Kidney (tissue), 14 donors: ENCODE data around the gene ARGFX. TPM values are rescaled to one million over a fixed set of nuclear protein-coding genes. Genes with fewer than 3 reads are reported as not detected.

ENCODE experiments used
- DNase-seq, 5 donors: peaks; one replicate each; pipeline ENCODE4 v3.0.0-alpha.2; 2013 to 2020
- FAIRE-seq: peaks from 2 replicates; lab custom pipeline; 2012; peaks lifted over from hg19 to GRCh38; lab: Jason Lieb, UNC
- H3K27ac ChIP-seq, 2 donors: one replicate each; pipeline ENCODE4 v1.7.0; 2013; ENCODE audit warnings: low read depth in 2 of 2, low read length in 2 of 2, inconsistent platforms in 1 of 2
- H3K27me3 ChIP-seq: one replicate; pipeline ENCODE4 v1.7.1; 2013; ENCODE audit warnings: low read length, inconsistent platforms; ENCODE audit not compliant: control insufficient read depth, insufficient read depth
- H3K36me3 ChIP-seq, 3 donors: one replicate each; pipeline versions ENCODE4 v1.7.0 to v1.7.1; 2013; ENCODE audit warnings: low read length in 3 of 3, control low read depth in 1 of 3, inconsistent platforms in 1 of 3; ENCODE audit not compliant: insufficient read depth in 3 of 3, control insufficient read depth in 2 of 3
- H3K4me1 ChIP-seq, 3 donors: one replicate each; pipeline versions ENCODE4 v1.7.0 to v1.7.1; 2013; ENCODE audit warnings: low read length in 3 of 3, inconsistent platforms in 1 of 3, low read depth in 1 of 3; ENCODE audit not compliant: control insufficient read depth in 2 of 3, insufficient read depth in 2 of 3
- H3K4me3 ChIP-seq, 3 donors: one replicate each; pipeline versions ENCODE4 v1.7.0 to v1.8.1; 2013; ENCODE audit warnings: low read length in 3 of 3, control low read depth in 1 of 3, inconsistent platforms in 1 of 3
- H3K9ac ChIP-seq, 3 donors: one replicate each; pipeline versions ENCODE4 v1.7.0 to v1.7.1; 2013; ENCODE audit warnings: low read length in 3 of 3, control low read depth in 1 of 3, inconsistent platforms in 1 of 3
- H3K9me3 ChIP-seq, 3 donors: one replicate each; pipeline versions ENCODE4 v1.7.0 to v1.7.1; 2013; ENCODE audit warnings: low read length in 3 of 3, control low read depth in 1 of 3, inconsistent platforms in 1 of 3; ENCODE audit not compliant: control insufficient read depth in 2 of 3, insufficient read depth in 1 of 3
- intact Hi-C: fragments of 100-400 bp; cut with DNase I; formaldehyde crosslinking; loops from one replicate; pipeline ENCODE4 v1.11.1; 2022
- polyA plus RNA-seq: library from polyadenylated mRNA; stranded (reverse); fragments of 350-450 nt; fragmentation: Illumina TruSeq; extraction: RNeasy Lipid Tissue Mini Kit (QIAGEN cat#74804); gene quantifications from one replicate; pipeline ENCODE4 v1.2.3, GENCODE V29; 2014; ENCODE audit warnings: low read depth, low replicate concordance; ENCODE audit not compliant: insufficient read depth
- total RNA-seq: library from RNA; stranded (reverse); fragmentation: NEBNext Ultra II Directional; extraction: Animal tissue kit (Norgen Biotek cat#: 25700); gene quantifications from one replicate; pipeline ENCODE4 v1.2.1, GENCODE V29; 2021
- TF ChIP-seq, protein P1 (sequence below): IDR thresholded peaks from 3 replicates; pipeline ENCODE4 v1.5.1; 2012; ENCODE audit warnings: mild to moderate bottlenecking, moderate library complexity, borderline replicate concordance; ENCODE audit not compliant: insufficient read depth; ENCODE audit errors: extremely low read depth
- donor health status: control.
- donor health status: control.
- donor health status: control.
- donor health status: control.
- donor health status: control.
- donor health status: DM: yes; HTN: yes; CAD: no.
- donor health status: Normal renal cell carcinoma (clear cell type).

Gene ARGFX
- total and polyA plus RNA-seq, 2 donors from 2014 or later = not detected

DNA sequence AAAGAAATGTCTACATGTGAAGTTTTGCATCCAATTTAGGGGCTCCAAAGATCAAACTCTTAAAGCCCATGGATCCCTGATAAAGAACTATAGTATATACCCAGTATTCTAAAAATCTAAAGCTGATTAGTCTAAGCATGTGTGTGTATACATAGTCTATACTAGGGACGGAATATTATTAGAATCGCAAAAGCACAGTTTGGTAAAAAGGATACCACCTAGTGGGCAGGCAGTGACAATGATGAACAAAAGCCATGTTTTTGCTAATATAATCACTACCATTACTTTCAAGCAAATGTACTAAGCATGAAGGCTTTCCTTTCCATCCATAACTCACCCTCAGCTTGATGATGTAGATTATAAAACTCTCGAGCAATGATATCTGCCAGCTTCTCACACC, 38.4 kb upstream of the ARGFX start:
- peak in 1 of 5 donors; percentile 9 for DNase-seq
- no peak overlapping the region for H3K4me3 ChIP-seq
- no peaks in the 10 kb centered on the region for H3K27me3 ChIP-seq
- H3K27ac ChIP-seq = no peak overlapping the region
- H3K4me1 ChIP-seq = no peaks in the 10 kb centered on the region
- intact Hi-C loops = no loop called here
- no peak for FAIRE-seq
- H3K36me3 ChIP-seq = no peaks in the 10 kb centered on the region
- no peaks in the 10 kb centered on the region for H3K9me3 ChIP-seq
- H3K9ac ChIP-seq = no peak overlapping the region
- TF ChIP-seq, protein P1, sequence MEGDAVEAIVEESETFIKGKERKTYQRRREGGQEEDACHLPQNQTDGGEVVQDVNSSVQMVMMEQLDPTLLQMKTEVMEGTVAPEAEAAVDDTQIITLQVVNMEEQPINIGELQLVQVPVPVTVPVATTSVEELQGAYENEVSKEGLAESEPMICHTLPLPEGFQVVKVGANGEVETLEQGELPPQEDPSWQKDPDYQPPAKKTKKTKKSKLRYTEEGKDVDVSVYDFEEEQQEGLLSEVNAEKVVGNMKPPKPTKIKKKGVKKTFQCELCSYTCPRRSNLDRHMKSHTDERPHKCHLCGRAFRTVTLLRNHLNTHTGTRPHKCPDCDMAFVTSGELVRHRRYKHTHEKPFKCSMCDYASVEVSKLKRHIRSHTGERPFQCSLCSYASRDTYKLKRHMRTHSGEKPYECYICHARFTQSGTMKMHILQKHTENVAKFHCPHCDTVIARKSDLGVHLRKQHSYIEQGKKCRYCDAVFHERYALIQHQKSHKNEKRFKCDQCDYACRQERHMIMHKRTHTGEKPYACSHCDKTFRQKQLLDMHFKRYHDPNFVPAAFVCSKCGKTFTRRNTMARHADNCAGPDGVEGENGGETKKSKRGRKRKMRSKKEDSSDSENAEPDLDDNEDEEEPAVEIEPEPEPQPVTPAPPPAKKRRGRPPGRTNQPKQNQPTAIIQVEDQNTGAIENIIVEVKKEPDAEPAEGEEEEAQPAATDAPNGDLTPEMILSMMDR = peak; percentile 19

DNA sequence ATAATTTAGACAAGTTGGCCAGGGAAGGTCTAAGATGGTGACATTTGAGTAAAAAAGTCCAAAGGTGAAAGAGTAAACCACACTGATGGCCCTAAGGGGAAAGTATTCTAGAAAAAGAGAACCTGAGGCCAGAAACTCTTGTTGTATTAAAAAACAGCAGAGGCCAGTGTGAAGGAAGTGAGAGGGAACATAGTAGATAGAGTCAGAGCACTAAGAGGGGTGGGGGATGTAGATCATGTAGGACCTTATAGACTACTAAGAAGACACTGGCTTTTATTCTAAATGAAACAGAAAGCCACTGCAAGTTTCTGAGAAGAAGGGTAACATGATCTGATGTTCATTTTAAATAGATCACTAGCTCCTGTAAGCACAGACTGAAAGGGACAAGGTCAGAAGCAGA, 36.5 kb upstream of the ARGFX start:
- no peaks in the 10 kb centered on the region for H3K36me3 ChIP-seq
- DNase-seq (no peak), FAIRE-seq (no peak)
- no peaks in the 10 kb centered on the region for H3K9me3 ChIP-seq
- H3K9ac ChIP-seq = no peak overlapping the region
- H3K27ac ChIP-seq = no peak overlapping the region
- H3K4me1 ChIP-seq = no peaks in the 10 kb centered on the region
- H3K4me3 ChIP-seq = no peak overlapping the region
- no peaks in the 10 kb centered on the region for H3K27me3 ChIP-seq
- TF ChIP-seq, protein P1 = no peak
- intact Hi-C loops = no loop called here

DNA sequence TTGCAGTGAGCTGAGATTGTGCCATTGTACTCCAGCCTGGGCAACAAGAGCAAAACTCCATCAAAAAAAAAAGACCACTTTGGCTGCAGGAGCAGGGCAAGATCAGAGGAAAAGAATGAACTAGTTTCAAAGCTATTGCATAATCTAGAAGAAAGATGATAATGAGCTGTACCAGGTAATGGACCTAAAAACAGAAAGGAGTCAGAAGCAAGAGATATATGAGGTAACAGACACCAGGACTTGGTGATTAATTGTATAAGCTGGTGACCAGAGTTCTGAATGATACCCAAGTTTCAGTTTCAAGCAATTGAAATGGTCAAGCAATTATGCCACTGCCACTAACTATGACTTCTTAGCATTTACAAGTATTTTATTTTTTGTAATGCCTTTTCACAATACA, 24.8 kb upstream of the ARGFX start:
- TF ChIP-seq, protein P1 = no peak
- intact Hi-C loops = no loop called here
- no peak overlapping the region for H3K9ac ChIP-seq
- H3K9me3 ChIP-seq = no peaks in the 10 kb centered on the region
- H3K27ac ChIP-seq = no peak overlapping the region
- no peak overlapping the region for H3K4me3 ChIP-seq
- peaks cover 0 to 4% (median 0%) of the 10 kb centered on the region in 3 donors for H3K4me1 ChIP-seq
- no peaks in the 10 kb centered on the region for H3K27me3 ChIP-seq
- FAIRE-seq (no peak), DNase-seq (no peak)
- no peaks in the 10 kb centered on the region for H3K36me3 ChIP-seq

DNA sequence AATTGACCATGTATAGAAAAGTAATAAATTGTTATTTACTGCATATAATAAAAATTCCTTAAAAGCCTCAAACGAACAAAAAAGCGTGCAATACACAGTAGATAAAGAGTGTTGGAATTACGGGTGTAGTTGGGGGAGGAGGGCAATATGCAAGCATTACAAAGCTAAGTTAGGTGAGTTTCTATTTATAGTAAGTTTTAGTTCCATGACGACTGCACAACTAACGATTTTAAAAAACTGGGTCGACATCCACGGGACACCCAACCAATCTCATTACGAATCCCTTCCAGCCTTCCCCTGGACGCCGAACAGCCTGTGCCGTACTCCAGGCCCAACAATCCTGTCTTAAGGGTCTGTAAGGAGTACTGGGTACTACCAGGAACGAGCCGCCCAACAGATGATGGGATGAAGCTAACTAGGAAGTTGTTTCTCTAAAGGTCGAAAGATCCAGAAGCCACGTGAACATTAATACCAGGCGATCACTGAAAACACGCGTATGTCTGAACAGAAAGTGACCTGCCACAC, 22.6 kb upstream of the ARGFX start:
- no peak overlapping the region for H3K27ac ChIP-seq
- peak overlapping the region; percentile 48 to 95 (median 78) for H3K4me3 ChIP-seq
- intact Hi-C loops = no loop called here
- no peaks in the 10 kb centered on the region for H3K27me3 ChIP-seq
- H3K36me3 ChIP-seq = no peaks in the 10 kb centered on the region
- TF ChIP-seq, protein P1 = no peak
- peaks cover 0 to 4% (median 0%) of the 10 kb centered on the region in 3 donors for H3K4me1 ChIP-seq
- DNase-seq (no peak), FAIRE-seq (no peak)
- H3K9me3 ChIP-seq = no peaks in the 10 kb centered on the region
- H3K9ac ChIP-seq = peak overlapping the region in 1 of 3 donors; percentile 36
